ENCODE data around the gene PIP5K1C. TPM values are rescaled to one million over a fixed set of nuclear protein-coding genes. Genes with fewer than 3 reads are reported as not detected.

The PIP5K1C gene
- 10 to 100 TPM; 16.1 to 21.1 (median 17.4) TPM for total RNA-seq

DNA sequence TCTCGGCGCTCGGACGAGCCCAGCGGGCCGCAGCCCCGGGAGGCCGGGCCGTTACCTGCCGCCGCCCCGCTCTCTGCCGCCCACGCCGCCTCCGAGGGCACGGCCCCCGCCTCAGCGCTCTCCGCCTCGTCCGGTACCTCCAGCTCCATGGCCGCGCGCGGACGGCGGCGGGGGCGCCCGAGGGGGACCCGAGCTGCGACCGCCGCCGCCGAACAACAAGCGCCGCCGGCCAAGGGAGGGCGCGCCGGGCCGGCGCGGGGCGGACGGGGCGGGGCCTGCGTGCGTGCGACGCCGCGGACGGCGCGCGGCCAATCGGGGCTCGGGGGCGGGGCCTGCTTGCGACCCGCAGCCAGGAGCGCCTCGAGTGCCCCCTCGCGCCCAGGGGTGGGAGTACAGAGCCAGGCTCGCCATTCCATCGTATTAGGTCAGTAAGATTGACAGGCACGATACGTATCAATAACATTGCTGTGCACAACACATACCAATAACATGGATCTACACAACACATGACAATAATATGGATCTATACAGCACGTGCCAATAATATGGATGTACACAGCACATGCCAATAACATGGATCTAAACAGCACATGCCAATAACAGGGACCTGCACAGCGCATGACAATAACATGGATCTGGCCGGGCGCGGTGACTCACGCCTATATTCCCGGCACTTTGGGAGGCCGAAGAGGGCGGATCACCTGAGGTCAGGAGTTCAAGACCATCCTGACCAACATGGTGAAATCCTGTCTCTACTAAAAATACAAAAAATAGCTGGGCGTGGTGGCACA is at the start of gene PIP5K1C:
Gene PIP5K1C (minus strand): TSS at position 227 of the 791 bp plus-strand sequence. CDS start 78 bp downstream, at position 149.
- ATAC-seq (ENCODE audit: low FRiP score) (peak; percentile 94), DNase-seq (ENCODE audit: low spot score) (peak; percentile 74)
- TF ChIP-seq CTCF (IDR thresholded peaks at IDR 0.05), result peak in 1 of 3 donors; percentile 44

- no peak for ATAC-seq (ENCODE audit: low FRiP score)
- no peak for DNase-seq (ENCODE audit: low spot score)
- TF ChIP-seq CTCF (IDR thresholded peaks at IDR 0.05), result no peak
Observed at GRCh38 chr19:3748965-3749364, 48.7 kb upstream of the PIP5K1C start.

DNA sequence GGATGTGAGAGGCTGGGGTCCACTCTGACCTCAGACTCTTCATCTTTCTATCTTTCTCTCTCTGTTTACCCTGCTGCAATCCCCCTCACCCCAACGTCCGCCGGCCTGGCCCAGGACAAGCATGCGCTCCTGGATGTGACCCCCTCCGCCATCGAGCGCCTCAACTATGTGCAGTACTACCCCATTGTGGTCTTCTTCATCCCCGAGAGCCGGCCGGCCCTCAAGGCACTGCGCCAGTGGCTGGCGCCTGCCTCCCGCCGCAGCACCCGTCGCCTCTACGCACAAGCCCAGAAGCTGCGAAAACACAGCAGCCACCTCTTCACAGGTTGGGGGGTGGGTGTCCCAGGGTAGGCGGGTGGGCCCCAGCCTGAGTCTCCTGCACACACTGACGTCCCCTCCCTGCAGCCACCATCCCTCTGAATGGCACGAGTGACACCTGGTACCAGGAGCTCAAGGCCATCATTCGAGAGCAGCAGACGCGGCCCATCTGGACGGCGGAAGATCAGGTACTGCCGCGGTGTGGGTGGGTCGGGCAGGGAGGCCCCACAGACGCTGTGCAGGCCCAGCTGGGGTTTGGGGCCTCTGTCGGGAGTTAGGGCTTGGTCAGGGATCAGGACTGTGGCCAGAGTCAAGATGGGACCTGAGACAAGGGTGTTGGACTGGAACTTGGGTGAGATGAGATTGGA is 46.2 kb upstream of the PIP5K1C start:
- DNase-seq (ENCODE audit: low spot score), result no peak
- no peak for ATAC-seq (ENCODE audit: low FRiP score)
- TF ChIP-seq CTCF (IDR thresholded peaks at IDR 0.05), result no peak

DNA sequence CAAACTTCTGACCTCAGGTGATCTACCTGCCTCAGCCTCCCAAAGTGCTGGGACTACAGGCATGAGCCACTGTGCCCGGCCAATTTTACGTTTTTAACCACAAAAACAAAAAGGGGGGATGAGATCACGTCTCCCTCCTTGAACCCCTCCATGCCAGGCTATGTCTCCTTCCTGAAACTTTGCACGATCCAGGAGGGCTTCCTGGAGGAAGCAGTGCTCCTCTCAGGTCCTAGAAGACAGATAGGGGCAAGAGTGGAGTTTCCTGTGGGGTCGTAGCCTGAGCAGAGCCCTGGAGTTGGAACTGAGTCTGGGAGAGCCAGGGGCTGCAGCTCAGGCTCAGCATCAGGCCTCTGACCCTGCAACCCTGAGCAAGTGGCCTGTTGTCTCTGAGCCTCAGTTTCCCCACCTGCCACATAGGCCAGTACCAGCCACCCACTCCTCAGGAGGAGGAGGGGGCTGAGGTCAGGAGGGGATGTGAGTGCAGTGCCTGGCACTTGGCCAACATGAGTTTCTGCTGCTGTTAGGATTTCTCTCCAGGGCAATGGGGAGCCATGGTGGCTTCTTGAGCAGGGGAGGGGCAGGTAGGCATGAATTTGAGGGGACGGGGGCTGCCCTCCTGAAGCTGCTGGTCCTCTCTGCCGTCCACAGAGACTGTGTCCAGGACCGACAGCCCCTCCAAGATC is 45.2 kb upstream of the PIP5K1C start:
- no peak for TF ChIP-seq CTCF (IDR thresholded peaks at IDR 0.05)
- ATAC-seq (ENCODE audit: low FRiP score) (no peak), DNase-seq (ENCODE audit: low spot score) (no peak)

GRCh38 chr19:3743486-3743885 is 43.2 kb upstream of the PIP5K1C start:
- no peak for DNase-seq (ENCODE audit: low spot score)
- TF ChIP-seq CTCF (IDR thresholded peaks at IDR 0.05), result no peak
- ATAC-seq (ENCODE audit: low FRiP score), result no peak

GRCh38 chr19:3740431-3740830 is 40.2 kb upstream of the PIP5K1C start:
- no peak for DNase-seq (ENCODE audit: low spot score)
- no peak for TF ChIP-seq CTCF (IDR thresholded peaks at IDR 0.05)
- ATAC-seq (ENCODE audit: low FRiP score), result no peak
